Fibroblast of lung (primary cell): Measurements from ENCODE around the gene CDH15.

Experiments
- EZH2 ChIP-seq: IDR thresholded peaks from 2 replicates; pipeline ENCODE4 v1.5.1; 2012; ENCODE audit warnings: low read length, control low read depth, mild to moderate bottlenecking; ENCODE audit errors: missing control alignments
- TF ChIP-seq, protein P1 (sequence below), 2 donors: IDR thresholded peaks in 1 of 2; conservative IDR thresholded peaks in 1 of 2; 1 replicate in 1 of 2; 2 replicates in 1 of 2; pipeline ENCODE4 v1.5.1; 2011 to 2012; ENCODE audit warnings: low read length in 2 of 2, control low read depth in 1 of 2, inconsistent platforms in 1 of 2, low read depth in 1 of 2, mild to moderate bottlenecking in 1 of 2

DNA sequence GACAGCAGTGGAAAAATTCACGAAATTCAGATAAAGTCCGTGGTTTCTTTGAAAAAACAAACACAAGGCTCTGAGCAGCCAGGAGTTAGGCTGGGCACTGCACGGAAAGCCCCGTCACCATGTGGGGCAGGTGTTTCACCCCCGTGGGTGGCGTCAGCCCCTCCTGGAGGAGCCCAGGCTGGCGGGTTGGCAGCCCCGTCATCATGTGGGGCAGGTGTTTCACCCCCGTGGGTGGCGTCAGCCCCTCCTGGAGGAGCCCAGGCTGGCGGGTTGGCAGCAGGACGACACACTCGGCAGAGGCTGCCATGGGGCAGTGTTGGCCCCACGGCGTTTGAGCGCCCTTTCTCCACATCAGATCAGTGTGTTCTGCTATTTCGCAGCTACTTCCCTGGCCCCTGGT is 39.8 kb upstream of the CDH15 start:
- TF ChIP-seq EZH2 = no peak
- TF ChIP-seq, protein P1, sequence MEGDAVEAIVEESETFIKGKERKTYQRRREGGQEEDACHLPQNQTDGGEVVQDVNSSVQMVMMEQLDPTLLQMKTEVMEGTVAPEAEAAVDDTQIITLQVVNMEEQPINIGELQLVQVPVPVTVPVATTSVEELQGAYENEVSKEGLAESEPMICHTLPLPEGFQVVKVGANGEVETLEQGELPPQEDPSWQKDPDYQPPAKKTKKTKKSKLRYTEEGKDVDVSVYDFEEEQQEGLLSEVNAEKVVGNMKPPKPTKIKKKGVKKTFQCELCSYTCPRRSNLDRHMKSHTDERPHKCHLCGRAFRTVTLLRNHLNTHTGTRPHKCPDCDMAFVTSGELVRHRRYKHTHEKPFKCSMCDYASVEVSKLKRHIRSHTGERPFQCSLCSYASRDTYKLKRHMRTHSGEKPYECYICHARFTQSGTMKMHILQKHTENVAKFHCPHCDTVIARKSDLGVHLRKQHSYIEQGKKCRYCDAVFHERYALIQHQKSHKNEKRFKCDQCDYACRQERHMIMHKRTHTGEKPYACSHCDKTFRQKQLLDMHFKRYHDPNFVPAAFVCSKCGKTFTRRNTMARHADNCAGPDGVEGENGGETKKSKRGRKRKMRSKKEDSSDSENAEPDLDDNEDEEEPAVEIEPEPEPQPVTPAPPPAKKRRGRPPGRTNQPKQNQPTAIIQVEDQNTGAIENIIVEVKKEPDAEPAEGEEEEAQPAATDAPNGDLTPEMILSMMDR (conservative IDR thresholded peaks at IDR 0.05 in 1 of 2, IDR thresholded peaks at IDR 0.05 in 1 of 2; ENCODE audit: low read depth in 1 of 2, low read length in 2 of 2) = no peak
